K562 (cell line): Measurements from ENCODE around the gene ITGAD. TPM values are rescaled to one million over a fixed set of nuclear protein-coding genes. Genes with fewer than 3 reads are reported as not detected.

Experiments used
- ATAC-seq: fragments of 200-7000 bp; cut with Tn5 transposase; 3 replicates; pipeline ENCODE4 v1.9.1; 2020; ENCODE audit warnings: moderate library complexity
- BruUV-seq: library from RNA; stranded (reverse); fragments of 400-500 nt; replicated peaks from 2 replicates; lab custom pipeline; 2021; lab: Mats Ljungman, UMichigan
- CTCF ChIA-PET: fragments of 300-600 bp; formaldehyde crosslinking; extraction: SDS; loops from one replicate; lab custom pipeline; 2021; ENCODE audit warnings: low intra/inter-chr PET ratio; lab: Yijun Ruan, JAX
- POLR2A ChIA-PET: fragments of 300-600, 350-650 bp; sonication (Branson Sonifier 250); formaldehyde crosslinking; extraction: SDS; loops from one replicate; lab custom pipeline; 2021; ENCODE audit warnings: antibody characterized with exemption, inconsistent platforms; lab: Yijun Ruan, JAX
- DNase-seq, 4 experiments: peaks; one replicate each; pipeline versions ENCODE4 v3.0.0 to v3.0.0-alpha.2; 2011 to 2018; ENCODE audit warnings: low spot score in 3 of 4, mixed read lengths in 3 of 4; ENCODE audit errors: extremely low read depth in 1 of 4
- FAIRE-seq: peaks from 2 replicates; lab custom pipeline; 2011; peaks lifted over from hg19 to GRCh38; lab: Jason Lieb, UNC
- H2AFZ ChIP-seq: 2 replicates; pipeline ENCODE4 v1.6.0; 2011; ENCODE audit warnings: low read depth, low read length, control low read depth, inconsistent platforms
- H3K27ac ChIP-seq: fragments of 200-600 bp; 3 replicates; pipeline ENCODE4 v1.8.0; 2011; ENCODE audit warnings: low read depth, mild to moderate bottlenecking, control low read depth, inconsistent platforms, low read length, moderate library complexity, mixed read lengths; ENCODE audit errors: extremely low read depth
- H3K27me3 ChIP-seq, 2 experiments: fragments of 300-600 bp in 1 of 2; 2 replicates in 1 of 2; 3 replicates in 1 of 2; pipeline versions ENCODE4 v1.6.0 to v1.8.0; 2011; ENCODE audit warnings: inconsistent platforms in 2 of 2, low read length in 2 of 2, mild to moderate bottlenecking in 1 of 2, mixed read lengths in 1 of 2, moderate library complexity in 1 of 2; ENCODE audit not compliant: control insufficient read depth in 2 of 2, insufficient read depth in 2 of 2
- H3K36me3 ChIP-seq: fragments of 300-600 bp; 3 replicates; pipeline ENCODE4 v1.8.0; 2011; ENCODE audit warnings: mild to moderate bottlenecking, low read length, inconsistent platforms; ENCODE audit not compliant: control insufficient read depth, insufficient read depth
- H3K4me1 ChIP-seq, 2 experiments: fragments of 200-600 bp in 1 of 2; replicated peaks in 1 of 2; 2 replicates in 1 of 2; 3 replicates in 1 of 2; pipeline versions ENCODE4 v1.5.1 to v1.8.0; 2011; ENCODE audit warnings: inconsistent platforms in 2 of 2, low read length in 2 of 2, mild to moderate bottlenecking in 1 of 2, mixed read lengths in 1 of 2, moderate library complexity in 1 of 2; ENCODE audit not compliant: control insufficient read depth in 2 of 2, insufficient read depth in 2 of 2
- H3K4me2 ChIP-seq: 2 replicates; pipeline ENCODE4 v1.6.1; 2011; ENCODE audit warnings: low read length, control low read depth, inconsistent platforms, mixed read lengths; ENCODE audit not compliant: insufficient read depth
- H3K4me3 ChIP-seq: fragments of 200-600 bp; sonication (generic), shearing (Covaris generic); 2 replicates; pipeline ENCODE4 v1.5.1; 2016; ENCODE audit warnings: control low read depth, inconsistent platforms
- H3K79me2 ChIP-seq: fragments of 200-600 bp; 3 replicates; pipeline ENCODE4 v1.8.0; 2011; ENCODE audit warnings: low read length, inconsistent platforms; ENCODE audit not compliant: control insufficient read depth, insufficient read depth
- H3K9ac ChIP-seq, 2 experiments: 2 replicates each; pipeline versions ENCODE4 v1.6.0 to v1.6.1; 2011; ENCODE audit warnings: low read depth in 2 of 2, low read length in 2 of 2, control low read depth in 1 of 2, inconsistent platforms in 1 of 2, mild to moderate bottlenecking in 1 of 2, mixed read lengths in 1 of 2; ENCODE audit not compliant: insufficient read depth in 1 of 2
- H3K9me1 ChIP-seq: one replicate; pipeline ENCODE4 v1.6.0; 2011; ENCODE audit warnings: inconsistent platforms, mild to moderate bottlenecking, low read length, moderate library complexity; ENCODE audit not compliant: control insufficient read depth, insufficient read depth
- H3K9me3 ChIP-seq: replicated peaks from 2 replicates; pipeline ENCODE4 v1.5.1; 2011; ENCODE audit warnings: low read depth, low read length, inconsistent platforms; ENCODE audit not compliant: control insufficient read depth, insufficient read depth
- H4K20me1 ChIP-seq: replicated peaks from 2 replicates; pipeline ENCODE4 v1.6.1; 2011; ENCODE audit warnings: low read length, inconsistent platforms, mixed read lengths; ENCODE audit not compliant: control insufficient read depth, insufficient read depth
- BCL6 ChIP-seq: fragments of 250-450 bp; sonication (Bioruptor Pico); IDR thresholded peaks from 2 replicates; pipeline ENCODE4 v1.4.0; 2020
- ETV6 ChIP-seq, 3 experiments: fragments of 150-350 bp in 1 of 3; sonication (generic) in 1 of 3; formaldehyde crosslinking in 1 of 3; IDR thresholded peaks; 2 replicates each; pipeline versions ENCODE4 v1.6.1 to v1.8.0; 2014 to 2022; ENCODE audit warnings: borderline replicate concordance in 2 of 3, low read depth in 2 of 3, antibody characterized with exemption in 1 of 3, low read length in 1 of 3, mild to moderate bottlenecking in 1 of 3, missing genetic modification reagents in 1 of 3
- LCOR ChIP-seq: sonication (generic); formaldehyde crosslinking; IDR thresholded peaks from 2 replicates; pipeline ENCODE4 v1.8.0; 2022; ENCODE audit warnings: mild to moderate bottlenecking, missing genetic modification reagents
- TCF7 ChIP-seq: sonication (generic); IDR thresholded peaks from 2 replicates; pipeline ENCODE4 v1.6.1; 2016; ENCODE audit warnings: antibody characterized with exemption, borderline replicate concordance
- ZNF589 ChIP-seq: fragments of 200-800 bp; sonication (Bioruptor generic); IDR thresholded peaks from 2 replicates; pipeline ENCODE4 v1.6.1; 2016; ENCODE audit warnings: low read depth, missing genetic modification characterization, missing compliant biosample characterization
- ZNF655 ChIP-seq: fragments of 250-450 bp; sonication (Bioruptor Pico); IDR thresholded peaks from 2 replicates; pipeline ENCODE4 v1.5.0; 2021
- WGBS: fragments of 100-300 bp; shearing (Covaris generic); methylation state at CpG from one replicate; pipeline ENCODE4 v1.1.6; 2016; ENCODE audit warnings: low coverage, mixed read lengths; ENCODE audit not compliant: insufficient coverage; ENCODE audit errors: missing lambda C conversion rate; 5-methylcytosine and 5-hydroxymethylcytosine counted together
- in situ Hi-C: fragments of 300-500 bp; cut with MboI; formaldehyde crosslinking; loops from 4 replicates; pipeline ENCODE4 v1.15.0; 2018; ENCODE audit warnings: inconsistent platforms, mixed read lengths
- intact Hi-C: fragments of 100-400 bp; cut with micrococcal nuclease; formaldehyde crosslinking; loops from 2 replicates; pipeline ENCODE4 v1.14.2; 2022
- polyA plus RNA-seq, 8 experiments: library from polyadenylated mRNA; depleted of rRNA in 4 of 8; stranded (reverse) in 5 of 8; unstranded in 3 of 8; fragments of >200 nt; fragmentation: Nextera tagmentation in 2 of 8; fragmentation: Illumina TruSeq in 1 of 8; extraction: Ambion mirVana in 2 of 8; extraction: Trizol in 1 of 8; gene quantifications; 2 replicates each; pipeline versions ENCODE4 v1.2.1 to v1.2.3, GENCODE V29; 2011 to 2014; ENCODE audit warnings: inconsistent platforms in 1 of 8, missing spikeins in 1 of 8
- total RNA-seq, 7 experiments: library from RNA; depleted of rRNA in 6 of 7; stranded (reverse); fragments of >200 nt in 6 of 7; fragmentation: Illumina TruSeq in 2 of 7; extraction: Trizol in 2 of 7; gene quantifications; 2 replicates each; pipeline versions ENCODE4 v1.2.1 to v1.2.3, GENCODE V29; 2011 to 2021; ENCODE audit warnings: low replicate concordance in 1 of 7
- TF ChIP-seq, protein P1 (sequence below): fragments of 450-650 bp; IDR thresholded peaks from 2 replicates; pipeline ENCODE4 v1.6.1; 2016; ENCODE audit warnings: mild to moderate bottlenecking, moderate library complexity

The ITGAD gene
- total and polyA plus RNA-seq, 9 of the 15 experiments (the other 6 are each of a cell fraction or from before 2014, with no cell fraction given), result not detected

- no peaks in the 10 kb centered on the region for H4K20me1 ChIP-seq
- H3K4me2 ChIP-seq, result no peak overlapping the region
- H3K27ac ChIP-seq, result no peak overlapping the region
- intact Hi-C loops (no loop called here), in situ Hi-C loops (no loop called here)
- WGBS, result 0% methylated on average over 3 of the region's 3 CpGs
- no peaks in the 10 kb centered on the region for H3K9me1 ChIP-seq
- POLR2A ChIA-PET, result no interaction called here
- CTCF ChIA-PET, result interaction anchor here (0.6 kb wide), 1 partner anchor 13 kb away, joined by 4 read pairs; no protein-coding TSS in a partner anchor
- no peaks in the 10 kb centered on the region for H3K79me2 ChIP-seq
- H3K9me3 ChIP-seq, result no peaks in the 10 kb centered on the region
- no peak for FAIRE-seq
- no peak overlapping the region for H3K9ac ChIP-seq
- no TSS peak for BruUV-seq
- no peak overlapping the region for H2AFZ ChIP-seq
- peaks cover 0 to 9% of the 10 kb centered on the region in 2 experiments; a peak in 2 of 5 replicates for H3K4me1 ChIP-seq
- no peaks in the 10 kb centered on the region for H3K36me3 ChIP-seq
- no peak for DNase-seq
- H3K27me3 ChIP-seq, result peaks cover 10 to 58% of the 10 kb centered on the region in 2 experiments; a peak in 4 of 5 replicates
- no peak for ATAC-seq
- H3K4me3 ChIP-seq, result no peak overlapping the region
- no peak for TF ChIP-seq TCF7
- TF ChIP-seq LCOR (CRISPR knock-in tag), result no peak
- no peak for TF ChIP-seq ZNF589 (CRISPR knock-in tag)
- no peak for TF ChIP-seq ETV6 (IDR thresholded peaks at IDR 0.05; ENCODE audit: borderline replicate concordance in 1 of 2, low read depth in 2 of 2, low read length in 1 of 2)
- TF ChIP-seq ETV6 (CRISPR knock-in tag; IDR thresholded peaks at IDR 0.05; ENCODE audit: borderline replicate concordance), result no peak
- no peak for TF ChIP-seq BCL6 (CRISPR knock-in tag)
- TF ChIP-seq, protein P1, sequence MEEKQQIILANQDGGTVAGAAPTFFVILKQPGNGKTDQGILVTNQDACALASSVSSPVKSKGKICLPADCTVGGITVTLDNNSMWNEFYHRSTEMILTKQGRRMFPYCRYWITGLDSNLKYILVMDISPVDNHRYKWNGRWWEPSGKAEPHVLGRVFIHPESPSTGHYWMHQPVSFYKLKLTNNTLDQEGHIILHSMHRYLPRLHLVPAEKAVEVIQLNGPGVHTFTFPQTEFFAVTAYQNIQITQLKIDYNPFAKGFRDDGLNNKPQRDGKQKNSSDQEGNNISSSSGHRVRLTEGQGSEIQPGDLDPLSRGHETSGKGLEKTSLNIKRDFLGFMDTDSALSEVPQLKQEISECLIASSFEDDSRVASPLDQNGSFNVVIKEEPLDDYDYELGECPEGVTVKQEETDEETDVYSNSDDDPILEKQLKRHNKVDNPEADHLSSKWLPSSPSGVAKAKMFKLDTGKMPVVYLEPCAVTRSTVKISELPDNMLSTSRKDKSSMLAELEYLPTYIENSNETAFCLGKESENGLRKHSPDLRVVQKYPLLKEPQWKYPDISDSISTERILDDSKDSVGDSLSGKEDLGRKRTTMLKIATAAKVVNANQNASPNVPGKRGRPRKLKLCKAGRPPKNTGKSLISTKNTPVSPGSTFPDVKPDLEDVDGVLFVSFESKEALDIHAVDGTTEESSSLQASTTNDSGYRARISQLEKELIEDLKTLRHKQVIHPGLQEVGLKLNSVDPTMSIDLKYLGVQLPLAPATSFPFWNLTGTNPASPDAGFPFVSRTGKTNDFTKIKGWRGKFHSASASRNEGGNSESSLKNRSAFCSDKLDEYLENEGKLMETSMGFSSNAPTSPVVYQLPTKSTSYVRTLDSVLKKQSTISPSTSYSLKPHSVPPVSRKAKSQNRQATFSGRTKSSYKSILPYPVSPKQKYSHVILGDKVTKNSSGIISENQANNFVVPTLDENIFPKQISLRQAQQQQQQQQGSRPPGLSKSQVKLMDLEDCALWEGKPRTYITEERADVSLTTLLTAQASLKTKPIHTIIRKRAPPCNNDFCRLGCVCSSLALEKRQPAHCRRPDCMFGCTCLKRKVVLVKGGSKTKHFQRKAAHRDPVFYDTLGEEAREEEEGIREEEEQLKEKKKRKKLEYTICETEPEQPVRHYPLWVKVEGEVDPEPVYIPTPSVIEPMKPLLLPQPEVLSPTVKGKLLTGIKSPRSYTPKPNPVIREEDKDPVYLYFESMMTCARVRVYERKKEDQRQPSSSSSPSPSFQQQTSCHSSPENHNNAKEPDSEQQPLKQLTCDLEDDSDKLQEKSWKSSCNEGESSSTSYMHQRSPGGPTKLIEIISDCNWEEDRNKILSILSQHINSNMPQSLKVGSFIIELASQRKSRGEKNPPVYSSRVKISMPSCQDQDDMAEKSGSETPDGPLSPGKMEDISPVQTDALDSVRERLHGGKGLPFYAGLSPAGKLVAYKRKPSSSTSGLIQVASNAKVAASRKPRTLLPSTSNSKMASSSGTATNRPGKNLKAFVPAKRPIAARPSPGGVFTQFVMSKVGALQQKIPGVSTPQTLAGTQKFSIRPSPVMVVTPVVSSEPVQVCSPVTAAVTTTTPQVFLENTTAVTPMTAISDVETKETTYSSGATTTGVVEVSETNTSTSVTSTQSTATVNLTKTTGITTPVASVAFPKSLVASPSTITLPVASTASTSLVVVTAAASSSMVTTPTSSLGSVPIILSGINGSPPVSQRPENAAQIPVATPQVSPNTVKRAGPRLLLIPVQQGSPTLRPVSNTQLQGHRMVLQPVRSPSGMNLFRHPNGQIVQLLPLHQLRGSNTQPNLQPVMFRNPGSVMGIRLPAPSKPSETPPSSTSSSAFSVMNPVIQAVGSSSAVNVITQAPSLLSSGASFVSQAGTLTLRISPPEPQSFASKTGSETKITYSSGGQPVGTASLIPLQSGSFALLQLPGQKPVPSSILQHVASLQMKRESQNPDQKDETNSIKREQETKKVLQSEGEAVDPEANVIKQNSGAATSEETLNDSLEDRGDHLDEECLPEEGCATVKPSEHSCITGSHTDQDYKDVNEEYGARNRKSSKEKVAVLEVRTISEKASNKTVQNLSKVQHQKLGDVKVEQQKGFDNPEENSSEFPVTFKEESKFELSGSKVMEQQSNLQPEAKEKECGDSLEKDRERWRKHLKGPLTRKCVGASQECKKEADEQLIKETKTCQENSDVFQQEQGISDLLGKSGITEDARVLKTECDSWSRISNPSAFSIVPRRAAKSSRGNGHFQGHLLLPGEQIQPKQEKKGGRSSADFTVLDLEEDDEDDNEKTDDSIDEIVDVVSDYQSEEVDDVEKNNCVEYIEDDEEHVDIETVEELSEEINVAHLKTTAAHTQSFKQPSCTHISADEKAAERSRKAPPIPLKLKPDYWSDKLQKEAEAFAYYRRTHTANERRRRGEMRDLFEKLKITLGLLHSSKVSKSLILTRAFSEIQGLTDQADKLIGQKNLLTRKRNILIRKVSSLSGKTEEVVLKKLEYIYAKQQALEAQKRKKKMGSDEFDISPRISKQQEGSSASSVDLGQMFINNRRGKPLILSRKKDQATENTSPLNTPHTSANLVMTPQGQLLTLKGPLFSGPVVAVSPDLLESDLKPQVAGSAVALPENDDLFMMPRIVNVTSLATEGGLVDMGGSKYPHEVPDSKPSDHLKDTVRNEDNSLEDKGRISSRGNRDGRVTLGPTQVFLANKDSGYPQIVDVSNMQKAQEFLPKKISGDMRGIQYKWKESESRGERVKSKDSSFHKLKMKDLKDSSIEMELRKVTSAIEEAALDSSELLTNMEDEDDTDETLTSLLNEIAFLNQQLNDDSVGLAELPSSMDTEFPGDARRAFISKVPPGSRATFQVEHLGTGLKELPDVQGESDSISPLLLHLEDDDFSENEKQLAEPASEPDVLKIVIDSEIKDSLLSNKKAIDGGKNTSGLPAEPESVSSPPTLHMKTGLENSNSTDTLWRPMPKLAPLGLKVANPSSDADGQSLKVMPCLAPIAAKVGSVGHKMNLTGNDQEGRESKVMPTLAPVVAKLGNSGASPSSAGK, result no peak
- TF ChIP-seq ZNF655 (CRISPR knock-in tag), result no peak
Measured at GRCh38 chr16:31409433-31409832, 16.3 kb downstream of the ITGAD start.
